Upper lobe of left lung (tissue), 6 donors: Measurements from ENCODE around the gene SLC66A2. TPM values are rescaled to one million over a fixed set of nuclear protein-coding genes. Genes with fewer than 3 reads are reported as not detected.
A peak's percentile ranks its signal among the peaks of the same experiment; 100 is the strongest.
"Not testable (repeated sequence)": the region's sequence is repeated elsewhere in the genome, so short reads cannot be mapped to it uniquely, and the experiment has no call there.

ENCODE experiments used
- ATAC-seq, 2 donors: fragments of 200-7000 bp; cut with Tn5 transposase; one replicate each; pipeline ENCODE4 v1.9.1; 2022; ENCODE audit warnings: mild to moderate bottlenecking in 2 of 2, moderate library complexity in 2 of 2; ENCODE audit not compliant: low FRiP score in 2 of 2
- DNase-seq, 2 donors: peaks; one replicate each; pipeline ENCODE4 v3.0.0-alpha.2; 2019 to 2020
- H3K27ac ChIP-seq, 4 donors: fragments of 200-600 bp; sonication (generic); one replicate each; pipeline ENCODE4 v1.5.1; 2016 to 2019
- H3K27me3 ChIP-seq, 4 donors: fragments of 200-600 bp; sonication (generic); one replicate each; pipeline ENCODE4 v1.5.1; 2017 to 2019
- H3K36me3 ChIP-seq, 4 donors: fragments of 200-600 bp; sonication (generic); one replicate each; pipeline ENCODE4 v1.5.1; 2016 to 2019
- H3K4me1 ChIP-seq, 4 donors: fragments of 200-600 bp; sonication (generic); one replicate each; pipeline ENCODE4 v1.5.1; 2018 to 2019
- H3K4me3 ChIP-seq, 4 donors: fragments of 200-600 bp; sonication (generic); one replicate each; pipeline ENCODE4 v1.5.1; 2017 to 2019; ENCODE audit warnings: mild to moderate bottlenecking in 2 of 4, moderate library complexity in 1 of 4
- H3K9me3 ChIP-seq, 4 donors: fragments of 200-600 bp; sonication (generic); one replicate each; pipeline ENCODE4 v1.5.1; 2018 to 2019
- EP300 ChIP-seq, 4 donors: sonication (generic); formaldehyde crosslinking; IDR thresholded peaks; one replicate each; pipeline ENCODE4 v1.5.1; 2017; ENCODE audit warnings: antibody characterized with exemption in 4 of 4, control low read depth in 2 of 4
- POLR2A ChIP-seq, 4 donors: fragments of 450-650 bp; IDR thresholded peaks; one replicate each; pipeline ENCODE4 v1.5.1; 2016 to 2017; ENCODE audit warnings: antibody characterized with exemption in 4 of 4, mild to moderate bottlenecking in 2 of 4
- POLR2AphosphoS5 ChIP-seq, 2 donors: sonication (generic); formaldehyde crosslinking; IDR thresholded peaks; one replicate each; pipeline ENCODE4 v1.5.1; 2017; ENCODE audit warnings: antibody characterized with exemption in 2 of 2
- WGBS, 2 donors: methylation state at CpG; one replicate each; pipeline ENCODE4 v1.1.5; 2017 to 2018; 5-methylcytosine and 5-hydroxymethylcytosine counted together
- total RNA-seq, 6 donors: library from RNA; depleted of rRNA in 4 of 6; stranded (reverse); fragments of >200 nt in 4 of 6; gene quantifications; one replicate each; pipeline versions ENCODE4 v1.1.0 to v1.2.1, GENCODE V29; 2016 to 2021
- TF ChIP-seq, protein P1 (sequence below), 6 experiments: fragments of 450-650 bp in 4 of 6; fragments of 200-600 bp in 2 of 6; sonication (generic) in 2 of 6; IDR thresholded peaks; one replicate each; pipeline ENCODE4 v1.5.1; 2016 to 2019; ENCODE audit warnings: antibody characterized with exemption in 6 of 6
- donor health status: DM: no; HTN: no; CAD: no; lungs with moderate emphysema.
- donor health status: DM: no; HTN: yes; CAD: no; lungs with severe emphysema.

The SLC66A2 gene
- total RNA-seq, 6 donors from 2014 or later, result 37.6 to 90.7 (median 66.5) TPM

DNA sequence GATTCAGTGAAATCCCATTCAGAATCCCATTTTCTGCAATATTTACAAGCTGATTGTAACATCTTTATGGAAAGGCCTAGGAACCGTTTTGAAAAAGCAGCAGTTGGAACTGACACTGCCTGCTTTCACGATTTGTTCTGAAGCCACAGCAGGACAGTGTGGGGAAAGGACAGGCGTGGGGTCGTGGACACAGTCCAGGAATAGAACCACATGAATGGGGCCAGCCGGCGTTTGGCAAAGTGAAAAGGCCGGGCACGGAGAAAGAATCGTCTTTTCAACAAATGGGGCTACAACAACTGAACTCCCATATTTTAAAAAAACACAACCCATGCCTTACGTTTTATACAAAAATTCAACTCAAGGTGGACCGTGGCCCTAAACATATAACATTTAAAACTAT lies 69.8 kb downstream of the SLC66A2 start:
- WGBS, 2 donors, result 85 to 86% methylated on average over 11 of the region's 11 CpGs
- Histone ChIP-seq H3K9me3 (no peaks in the 10 kb centered on the region), H3K27ac (no peak overlapping the region), H3K4me3 (no peak overlapping the region), H3K27me3 (no peaks in the 10 kb centered on the region), H3K36me3 (no peaks in the 10 kb centered on the region), H3K4me1 (no peaks in the 10 kb centered on the region)
- no peak for DNase-seq
- ATAC-seq, result no peak
- TF ChIP-seq POLR2AphosphoS5 (IDR thresholded peaks at IDR 0.05), result no peak
- TF ChIP-seq EP300 (IDR thresholded peaks at IDR 0.05), result no peak
- TF ChIP-seq, protein P1, sequence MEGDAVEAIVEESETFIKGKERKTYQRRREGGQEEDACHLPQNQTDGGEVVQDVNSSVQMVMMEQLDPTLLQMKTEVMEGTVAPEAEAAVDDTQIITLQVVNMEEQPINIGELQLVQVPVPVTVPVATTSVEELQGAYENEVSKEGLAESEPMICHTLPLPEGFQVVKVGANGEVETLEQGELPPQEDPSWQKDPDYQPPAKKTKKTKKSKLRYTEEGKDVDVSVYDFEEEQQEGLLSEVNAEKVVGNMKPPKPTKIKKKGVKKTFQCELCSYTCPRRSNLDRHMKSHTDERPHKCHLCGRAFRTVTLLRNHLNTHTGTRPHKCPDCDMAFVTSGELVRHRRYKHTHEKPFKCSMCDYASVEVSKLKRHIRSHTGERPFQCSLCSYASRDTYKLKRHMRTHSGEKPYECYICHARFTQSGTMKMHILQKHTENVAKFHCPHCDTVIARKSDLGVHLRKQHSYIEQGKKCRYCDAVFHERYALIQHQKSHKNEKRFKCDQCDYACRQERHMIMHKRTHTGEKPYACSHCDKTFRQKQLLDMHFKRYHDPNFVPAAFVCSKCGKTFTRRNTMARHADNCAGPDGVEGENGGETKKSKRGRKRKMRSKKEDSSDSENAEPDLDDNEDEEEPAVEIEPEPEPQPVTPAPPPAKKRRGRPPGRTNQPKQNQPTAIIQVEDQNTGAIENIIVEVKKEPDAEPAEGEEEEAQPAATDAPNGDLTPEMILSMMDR (IDR thresholded peaks at IDR 0.05), result no peak
- no peak for TF ChIP-seq POLR2A (IDR thresholded peaks at IDR 0.05)

GRCh38 chr18:79879566-79879965 lies 71.9 kb downstream of the SLC66A2 start:
- DNase-seq (no peak), ATAC-seq (no peak)
- 84 to 88% methylated on average over 12 of the region's 12 CpGs for WGBS, 2 donors
- Histone ChIP-seq H3K9me3 (no peaks in the 10 kb centered on the region), H3K27me3 (no peaks in the 10 kb centered on the region), H3K4me3 (no peak overlapping the region), H3K27ac (no peak overlapping the region), H3K36me3 (no peaks in the 10 kb centered on the region), H3K4me1 (no peaks in the 10 kb centered on the region)
- TF ChIP-seq, protein P1 (IDR thresholded peaks at IDR 0.05), result no peak
- TF ChIP-seq EP300 (IDR thresholded peaks at IDR 0.05), result no peak
- TF ChIP-seq POLR2AphosphoS5 (IDR thresholded peaks at IDR 0.05), result no peak
- no peak for TF ChIP-seq POLR2A (IDR thresholded peaks at IDR 0.05)

DNA sequence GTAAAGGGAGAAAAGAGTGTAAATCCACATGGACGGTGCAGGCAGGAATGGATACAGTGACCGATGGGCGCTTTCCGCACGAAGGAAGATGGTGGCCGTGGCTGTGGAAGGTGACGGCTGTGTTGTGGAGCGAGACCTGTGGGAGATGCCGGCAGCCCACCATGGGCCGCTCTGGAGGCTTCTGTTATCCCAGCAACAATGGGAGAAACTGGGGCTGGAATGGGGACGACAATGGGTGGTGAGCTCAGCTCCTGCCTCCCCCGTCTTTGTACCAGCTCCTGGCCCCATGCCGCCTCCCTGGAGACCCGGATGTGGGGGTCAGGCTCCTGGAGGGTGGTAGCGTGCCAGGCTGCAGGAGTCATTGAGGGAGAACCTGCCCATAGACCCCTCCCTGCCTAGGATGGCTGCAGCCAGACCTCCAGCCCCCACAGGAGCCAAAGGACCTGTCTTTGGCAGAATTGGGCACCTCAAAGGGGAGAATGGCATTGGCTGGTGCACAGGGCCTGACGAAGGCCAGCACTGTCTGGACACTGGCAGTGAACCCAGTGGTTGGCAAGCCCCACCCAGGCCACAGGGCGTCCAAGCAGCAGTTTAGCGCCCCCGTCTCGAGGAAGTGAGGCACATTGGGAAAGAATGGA lies 72.6 kb downstream of the SLC66A2 start:
- H3K36me3 ChIP-seq, result no peaks in the 10 kb centered on the region
- no peak overlapping the region for H3K27ac ChIP-seq
- no peaks in the 10 kb centered on the region for H3K4me1 ChIP-seq
- no peak for ATAC-seq
- no peak for DNase-seq
- TF ChIP-seq EP300 (IDR thresholded peaks at IDR 0.05), result no peak
- no peak for TF ChIP-seq POLR2A (IDR thresholded peaks at IDR 0.05)
- TF ChIP-seq POLR2AphosphoS5 (IDR thresholded peaks at IDR 0.05), result no peak
- TF ChIP-seq, protein P1 (IDR thresholded peaks at IDR 0.05), result no peak
- WGBS, 2 donors, result 86 to 89% methylated on average over 19 of the region's 20 CpGs
- no peaks in the 10 kb centered on the region for H3K9me3 ChIP-seq
- H3K4me3 ChIP-seq, result no peak overlapping the region
- no peaks in the 10 kb centered on the region for H3K27me3 ChIP-seq

DNA sequence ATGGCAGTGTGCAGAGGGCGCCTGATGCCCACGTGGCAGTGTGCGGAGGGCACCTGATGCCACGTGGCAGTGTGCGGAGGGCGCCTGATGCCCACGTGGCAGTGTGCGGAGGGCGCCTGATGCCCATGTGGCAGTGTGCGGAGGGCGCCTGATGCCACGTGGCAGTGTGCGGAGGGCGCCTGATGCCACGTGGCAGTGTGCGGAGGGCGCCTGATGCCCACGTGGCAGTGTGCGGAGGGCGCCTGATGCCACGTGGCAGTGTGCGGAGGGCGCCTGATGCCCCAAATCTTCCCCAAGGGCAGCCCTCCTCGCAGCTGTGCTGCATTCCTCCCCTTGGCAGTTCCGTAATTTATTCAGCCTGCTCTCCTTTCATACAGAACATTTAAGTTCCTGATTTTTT lies 73.2 kb downstream of the SLC66A2 start:
- H3K4me3 ChIP-seq, ATAC-seq, H3K36me3 ChIP-seq, H3K9me3 ChIP-seq, H3K27ac ChIP-seq, H3K4me1 ChIP-seq, H3K27me3 ChIP-seq, DNase-seq: not testable (repeated sequence)
- WGBS, 2 donors, result 91 to 95% methylated on average over 11 to 22 of the region's 25 CpGs

GRCh38 chr18:79877163-79878091 lies 74.0 kb downstream of the SLC66A2 start:
- no peaks in the 10 kb centered on the region for H3K27me3 ChIP-seq
- 62 to 63% methylated on average over 27 to 33 of the region's 38 CpGs for WGBS, 2 donors
- H3K27ac ChIP-seq, result no peak overlapping the region
- TF ChIP-seq, protein P1 (IDR thresholded peaks at IDR 0.05), result no peak
- no peak for TF ChIP-seq EP300 (IDR thresholded peaks at IDR 0.05)
- TF ChIP-seq POLR2AphosphoS5 (IDR thresholded peaks at IDR 0.05), result no peak
- no peak for TF ChIP-seq POLR2A (IDR thresholded peaks at IDR 0.05)
- ATAC-seq (no peak), DNase-seq (peak in 1 of 2 donors; percentile 75)
- H3K9me3 ChIP-seq, result no peaks in the 10 kb centered on the region
- no peaks in the 10 kb centered on the region for H3K4me1 ChIP-seq
- H3K4me3 ChIP-seq, result no peak overlapping the region
- no peaks in the 10 kb centered on the region for H3K36me3 ChIP-seq
